KBM-7 (cell line): ENCODE results near the gene PPP1R13L.
A peak's percentile ranks its signal among the peaks of the same experiment; 100 is the strongest.

Source experiments
- DNase-seq: peaks from one replicate; pipeline ENCODE4 v3.0.0-alpha.2; 2015
- in situ Hi-C: fragments of 300-500 bp; cut with MboI; formaldehyde crosslinking; loops from 2 replicates; pipeline ENCODE4 v1.14.3; 2020; ENCODE audit warnings: low sequenced_read_pairs, low pct_unique_long_range_greater_than_20kb, mixed read lengths

The PPP1R13L gene

DNA sequence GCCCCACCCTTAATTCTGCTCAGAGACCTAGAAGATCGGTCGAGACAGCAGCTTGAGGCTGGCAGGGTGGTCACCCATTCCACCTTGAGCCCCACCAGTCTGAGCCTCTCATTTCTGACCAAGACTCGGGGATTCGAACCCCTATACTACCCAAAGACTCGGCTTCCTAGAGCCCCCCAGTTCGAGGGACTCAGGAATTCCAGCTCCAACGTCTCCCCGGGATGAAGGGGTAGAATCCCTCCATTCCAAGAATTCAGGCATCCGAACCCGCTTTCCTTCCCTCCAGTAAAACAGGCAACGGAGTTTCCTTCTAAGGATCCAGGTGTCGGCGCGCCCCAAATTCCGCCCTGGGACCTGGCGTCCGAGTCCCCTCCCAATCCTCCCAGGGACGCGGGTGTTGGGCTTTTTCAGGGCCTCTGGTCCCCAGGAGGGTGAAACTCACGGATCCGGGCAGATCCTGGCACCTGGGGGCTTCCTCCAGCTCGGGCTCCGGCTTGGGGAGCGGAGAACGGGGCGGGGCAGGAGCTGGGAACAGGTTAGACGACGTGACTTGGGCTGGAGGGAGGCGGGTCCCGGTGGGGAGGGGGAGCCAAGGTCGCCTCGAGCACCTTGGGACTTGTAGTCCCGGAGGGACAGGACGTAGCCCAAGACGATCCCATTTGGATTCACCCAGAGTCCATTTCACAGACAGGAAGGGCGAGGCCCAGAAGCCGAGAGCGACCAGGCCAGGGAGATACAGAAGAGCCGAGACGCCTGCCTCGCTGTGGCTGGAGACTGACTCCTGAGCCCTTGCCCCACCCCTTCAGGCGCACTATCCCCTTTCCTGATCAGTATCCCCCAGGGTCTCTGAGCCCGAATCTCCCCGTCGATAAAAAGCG lies at the start of gene PPP1R13L:
TSS of gene PPP1R13L (minus strand) at position 513 of the 878 bp plus-strand sequence. CDS start 6,751 bp downstream, outside the sequence.
- no peak for DNase-seq

DNA sequence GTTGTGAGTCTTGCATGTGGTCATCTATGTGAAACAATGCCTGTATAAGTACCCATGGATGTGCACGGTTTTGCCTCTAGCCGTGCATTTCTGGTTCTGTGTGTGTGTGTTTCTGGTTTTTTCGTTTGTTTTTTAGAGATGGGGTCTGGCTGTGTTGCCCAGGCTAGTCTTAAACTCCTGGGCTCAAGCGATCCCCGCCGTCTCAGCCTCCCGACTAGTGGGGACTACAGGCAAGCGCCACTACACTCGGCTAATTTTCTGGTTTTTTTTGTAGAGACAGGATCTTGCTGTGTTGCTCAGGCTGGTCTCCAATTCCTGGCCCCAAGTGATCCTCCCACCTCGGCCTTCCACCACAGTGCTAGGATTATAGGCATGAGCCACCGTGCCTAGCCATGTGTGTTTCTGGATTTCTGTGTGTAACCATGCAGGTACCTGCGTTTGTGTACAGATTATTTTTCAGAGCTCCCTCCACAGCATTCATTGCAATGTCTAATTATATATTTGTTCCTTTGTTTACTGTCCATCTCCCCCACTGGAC lies 47.0 kb upstream of the PPP1R13L start:
- in situ Hi-C loops, result no loop called here
- DNase-seq, result no peak

More for the DNA sequence above, at the start of gene PPP1R13L:
- in situ Hi-C loops, result no loop called here

GRCh38 chr19:45451131-45451849 lies 46.4 kb upstream of the PPP1R13L start:
- DNase-seq, result peak; percentile 46
- in situ Hi-C loops, result no loop called here

DNA sequence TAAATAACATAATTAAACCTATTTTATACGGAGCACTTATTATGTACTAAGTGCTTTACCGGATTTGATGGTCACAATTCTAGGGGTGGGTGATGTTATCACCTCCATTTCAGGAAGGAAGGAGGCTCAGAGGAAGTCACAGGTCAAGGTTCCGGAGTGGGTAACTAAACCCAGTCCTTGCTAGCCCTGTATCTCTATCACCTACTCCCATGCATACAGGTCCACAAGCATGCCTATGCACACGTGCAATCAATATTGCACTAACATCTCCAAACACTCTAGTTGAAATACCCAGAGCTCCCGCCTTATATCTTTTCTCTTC lies 45.1 kb upstream of the PPP1R13L start:
- in situ Hi-C loops, result no loop called here

GRCh38 chr19:45448887-45449299 lies 44.0 kb upstream of the PPP1R13L start:
- no peak for DNase-seq
- in situ Hi-C loops, result no loop called here

More for the DNA sequence above, 45.1 kb upstream of the PPP1R13L start:
- DNase-seq, result no peak

- no peak for DNase-seq
Measured at GRCh38 chr19:45448425-45448756, 43.5 kb upstream of the PPP1R13L start.

GRCh38 chr19:45446944-45447343 lies 42.1 kb upstream of the PPP1R13L start:
- DNase-seq, result no peak
- in situ Hi-C loops, result no loop called here

More at GRCh38 chr19:45448425-45448756, 43.5 kb upstream of the PPP1R13L start:
- in situ Hi-C loops, result no loop called here

DNA sequence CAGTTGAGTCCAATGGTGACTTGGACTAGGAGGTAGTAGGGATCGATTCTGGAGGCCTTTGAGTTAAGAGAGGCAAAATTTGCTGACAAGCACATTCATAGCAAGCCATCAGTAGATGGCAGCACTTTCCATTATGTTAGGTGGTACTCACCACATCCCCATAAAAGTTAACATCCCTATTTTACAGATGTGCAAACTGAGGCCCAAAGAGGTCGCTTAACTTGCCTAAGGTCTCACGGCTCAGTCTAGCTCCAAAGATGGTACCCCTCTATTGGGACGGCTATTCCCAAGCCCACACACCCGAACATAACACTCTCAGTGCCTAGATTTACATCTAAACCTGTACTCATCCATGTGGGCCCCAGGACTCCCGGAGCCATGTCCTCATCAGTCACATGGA lies 41.4 kb upstream of the PPP1R13L start:
- in situ Hi-C loops, result no loop called here
- DNase-seq, result peak; percentile 51

DNA sequence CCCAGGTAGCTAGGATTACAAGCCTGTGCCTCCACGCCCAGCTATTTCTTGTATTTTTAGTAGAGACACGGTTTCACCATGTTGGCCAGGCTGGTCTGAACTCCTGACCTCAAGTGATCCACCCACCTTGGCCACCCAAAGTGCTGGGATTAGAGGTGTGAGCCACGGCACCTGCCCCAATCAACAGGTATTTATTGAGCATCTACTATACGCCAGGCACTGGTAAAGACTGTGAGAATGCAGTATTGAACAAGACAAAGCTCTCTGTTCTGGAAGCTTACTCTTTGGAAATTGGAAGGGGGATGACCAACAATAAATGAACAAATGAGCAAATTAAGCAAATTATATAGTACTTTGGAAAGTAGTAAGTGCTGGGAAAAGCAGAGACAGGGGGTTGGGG lies 40.3 kb upstream of the PPP1R13L start:
- DNase-seq, result no peak
- in situ Hi-C loops, result no loop called here

- DNase-seq, result peak; percentile 62
- in situ Hi-C loops, result no loop called here
Measured at GRCh38 chr19:45444318-45445041, 39.6 kb upstream of the PPP1R13L start.

GRCh38 chr19:45443462-45444317 lies 38.8 kb upstream of the PPP1R13L start:
- peak; percentile 60 for DNase-seq
- in situ Hi-C loops, result no loop called here

GRCh38 chr19:45442778-45443461 lies 38.1 kb upstream of the PPP1R13L start:
- DNase-seq, result peak; percentile 91
- in situ Hi-C loops, result no loop called here

DNA sequence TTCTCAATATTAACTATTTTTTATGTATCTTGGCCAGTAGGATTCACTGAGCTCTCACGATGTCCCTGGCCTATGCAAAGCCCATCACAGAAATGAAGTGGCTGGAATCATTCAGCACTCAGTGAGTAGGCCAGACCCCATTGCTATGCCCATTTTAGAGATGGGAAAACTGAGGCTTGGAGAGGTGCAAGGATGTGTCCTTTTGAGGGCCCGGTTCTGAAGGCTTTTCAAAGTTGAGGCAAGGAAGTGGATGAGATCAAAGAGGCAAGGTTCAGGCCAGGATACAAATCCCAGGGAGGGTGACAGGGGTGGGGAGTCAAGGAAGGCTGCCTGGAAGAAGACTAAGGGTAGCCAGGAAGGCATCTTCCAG lies 37.5 kb upstream of the PPP1R13L start:
- DNase-seq, result no peak
- in situ Hi-C loops, result no loop called here

GRCh38 chr19:45440873-45441654 lies 36.2 kb upstream of the PPP1R13L start:
- in situ Hi-C loops, result no loop called here
- DNase-seq, result no peak

GRCh38 chr19:45440259-45440638 lies 35.4 kb upstream of the PPP1R13L start:
- in situ Hi-C loops, result no loop called here
- DNase-seq, result no peak

- DNase-seq, result peak; percentile 88
Measured at GRCh38 chr19:45439569-45440258, 34.8 kb upstream of the PPP1R13L start.

GRCh38 chr19:45439190-45439568 lies 34.3 kb upstream of the PPP1R13L start:
- in situ Hi-C loops, result no loop called here
- DNase-seq, result no peak

More at GRCh38 chr19:45439569-45440258, 34.8 kb upstream of the PPP1R13L start:
- in situ Hi-C loops, result no loop called here
